Kidney capillary endothelial cell (primary cell): ENCODE data around the gene NPTX1.

Experiments
- DNase-seq: peaks from one replicate; pipeline ENCODE4 v3.0.0-alpha.2; 2018; ENCODE audit warnings: low spot score

The NPTX1 gene

DNA sequence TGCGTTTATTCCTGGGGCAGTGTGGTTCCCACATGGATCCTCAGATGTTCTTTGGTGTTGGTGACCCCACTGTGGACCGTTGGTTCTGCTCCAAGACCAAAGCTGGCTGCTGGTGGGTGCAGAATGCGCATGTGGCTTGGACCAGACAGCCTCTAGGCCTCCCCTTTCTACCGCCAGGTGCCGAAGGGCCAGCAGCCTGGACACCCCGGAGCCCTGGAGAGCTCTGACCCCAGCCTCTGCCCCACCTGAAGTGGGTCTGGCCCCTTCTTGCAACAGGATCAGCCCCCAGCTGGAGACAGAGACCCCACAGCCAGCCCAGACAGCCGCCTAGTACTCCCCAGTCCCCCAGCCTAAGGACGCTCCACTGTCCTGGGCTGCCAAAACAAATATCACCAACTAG, 18.4 kb downstream of the NPTX1 start:
- no peak for DNase-seq

- no peak for DNase-seq
Measured at GRCh38 chr17:80457236-80457856, 19.1 kb downstream of the NPTX1 start.

DNA sequence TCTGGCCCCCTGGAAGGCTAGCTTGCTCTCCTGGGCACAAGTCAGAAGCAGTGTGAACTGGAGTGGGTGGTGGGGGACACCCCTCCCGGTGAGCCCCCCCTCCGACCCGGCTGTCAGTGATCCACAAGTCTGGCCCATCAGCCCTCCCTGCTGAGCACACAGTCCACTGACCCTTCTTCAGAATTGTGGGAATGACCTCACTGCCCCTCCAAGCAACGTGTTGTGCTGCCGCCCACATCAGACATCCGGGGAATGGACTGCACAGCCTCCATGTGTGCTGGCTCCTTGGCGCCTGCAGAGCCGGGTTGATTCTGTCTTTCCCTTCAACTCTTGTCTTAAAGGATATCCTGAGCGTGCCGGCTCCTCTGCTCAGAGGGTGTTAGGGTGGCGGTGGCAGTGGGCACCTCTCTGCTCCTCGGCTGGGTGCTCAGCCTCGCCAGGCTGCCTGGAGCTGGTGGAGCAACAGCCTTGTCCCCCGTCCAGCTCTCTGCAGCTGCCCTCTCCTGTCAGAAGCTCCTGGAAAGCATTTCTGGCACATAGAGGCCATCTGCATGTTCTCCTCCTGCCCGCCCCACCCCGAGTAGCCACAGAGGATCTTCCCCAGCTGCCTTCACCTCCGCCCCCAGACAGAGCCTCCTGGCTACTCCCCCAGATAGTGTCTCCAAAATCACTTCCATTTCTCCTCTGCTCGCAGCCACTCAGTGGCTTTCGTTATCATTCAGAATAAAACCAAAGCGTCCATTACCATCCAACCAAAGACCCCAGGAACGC, 19.8 kb downstream of the NPTX1 start:
- no peak for DNase-seq

DNA sequence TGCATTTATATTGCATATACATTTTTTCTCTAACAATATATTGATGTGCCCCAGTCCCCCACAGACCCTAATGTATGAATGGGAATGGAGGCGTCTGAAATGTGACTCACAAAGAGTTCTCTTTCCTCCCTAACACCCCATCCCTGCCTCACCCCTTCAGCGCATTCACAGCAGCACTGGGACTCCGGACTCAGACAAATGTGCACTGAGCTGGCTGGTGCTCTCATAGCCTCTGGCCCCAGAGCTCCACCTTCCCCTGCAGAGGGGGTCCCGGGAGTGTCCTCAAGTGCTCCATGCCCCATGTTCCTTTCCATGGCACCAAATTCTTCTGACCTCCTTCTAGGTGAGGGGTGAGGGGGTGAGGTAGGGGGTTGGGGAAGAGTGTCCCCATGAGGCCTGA, 20.6 kb downstream of the NPTX1 start:
- DNase-seq, result no peak

GRCh38 chr17:80455336-80455710, 21.1 kb downstream of the NPTX1 start:
- no peak for DNase-seq

DNA sequence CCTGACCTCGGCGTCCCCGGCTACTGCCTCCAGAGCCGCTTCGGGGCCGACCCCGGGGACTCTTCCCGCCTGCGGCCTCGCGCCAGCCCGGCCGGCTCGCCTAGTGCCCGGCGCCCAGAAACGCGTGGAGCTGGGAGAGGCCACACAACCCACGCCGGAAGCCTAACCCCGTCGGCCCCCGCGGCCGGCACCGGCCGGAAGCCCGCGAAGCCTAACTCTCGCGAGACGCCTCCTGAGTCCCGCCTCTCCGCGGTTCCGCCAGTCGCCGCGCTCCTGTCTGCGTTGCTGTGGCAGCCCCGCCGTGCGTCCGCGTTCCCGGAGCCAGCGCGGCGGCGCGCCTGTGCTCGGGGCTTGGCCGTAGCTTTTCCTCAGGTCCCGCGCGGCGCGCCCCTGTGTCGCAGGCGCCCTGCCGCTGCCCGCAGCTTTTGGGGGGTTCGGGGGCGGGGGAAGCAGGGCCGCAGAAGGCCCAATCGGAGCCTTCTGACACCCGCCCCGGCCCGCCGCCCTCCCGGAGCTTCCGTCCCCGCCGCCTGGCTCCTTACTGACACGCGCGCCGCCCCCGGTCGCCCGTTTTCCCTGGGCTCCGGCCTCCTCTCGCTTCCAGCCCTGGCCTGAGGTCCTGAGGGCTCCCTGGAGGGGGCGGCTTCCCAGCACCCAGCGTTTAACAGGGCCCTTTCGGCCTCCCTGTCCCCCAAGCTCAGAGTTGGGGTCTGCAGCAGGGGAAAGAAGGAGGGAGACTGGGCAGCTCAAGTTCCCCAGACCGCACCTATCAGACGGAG, 21.7 kb downstream of the NPTX1 start:
- DNase-seq, result peak; percentile 92

- no peak for DNase-seq
Measured at GRCh38 chr17:80453998-80454556, 22.3 kb downstream of the NPTX1 start.

GRCh38 chr17:80453126-80453997, 23.0 kb downstream of the NPTX1 start:
- no peak for DNase-seq

DNA sequence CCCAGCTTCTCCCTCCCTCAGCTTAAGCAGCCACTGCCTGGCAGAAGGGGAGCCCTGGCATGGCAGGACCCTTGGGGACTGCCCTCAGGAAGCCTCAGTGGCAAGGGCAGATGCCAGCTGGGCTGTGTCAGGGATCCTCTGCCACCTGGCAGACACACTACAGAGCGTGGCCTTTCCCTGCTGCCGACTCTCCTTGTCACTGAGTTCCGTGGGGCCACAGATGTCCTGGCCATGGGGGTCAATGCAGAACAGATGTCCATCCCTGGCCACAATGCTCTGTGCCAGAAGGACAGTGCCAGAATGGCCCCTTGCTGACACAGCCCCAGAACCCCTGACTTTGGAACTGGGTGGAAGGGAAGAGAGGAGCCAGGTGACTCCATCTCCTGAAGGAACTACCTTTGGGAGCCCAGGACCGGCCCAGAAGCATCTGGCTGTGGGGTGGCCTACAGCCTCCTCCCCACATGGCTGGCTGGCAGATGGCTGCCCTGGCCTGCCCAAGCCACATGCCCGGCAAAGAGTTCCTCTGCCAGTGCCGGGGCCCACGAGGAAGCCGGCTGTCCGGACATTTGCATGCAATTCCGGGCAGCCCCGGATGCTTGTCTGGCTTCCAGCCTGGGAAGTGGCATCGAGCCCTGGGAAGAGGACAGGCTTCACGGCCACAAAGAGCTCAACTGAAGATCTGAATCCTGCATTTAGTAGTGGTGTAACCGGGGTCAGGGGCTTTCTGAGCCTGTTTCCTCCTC, 24.1 kb downstream of the NPTX1 start:
- DNase-seq, result no peak

- DNase-seq, result no peak
Measured at GRCh38 chr17:80451104-80451775, 25.2 kb downstream of the NPTX1 start.

GRCh38 chr17:80449930-80450576, 26.4 kb downstream of the NPTX1 start:
- no peak for DNase-seq

- no peak for DNase-seq
Measured at GRCh38 chr17:80449194-80449929, 27.0 kb downstream of the NPTX1 start.

DNA sequence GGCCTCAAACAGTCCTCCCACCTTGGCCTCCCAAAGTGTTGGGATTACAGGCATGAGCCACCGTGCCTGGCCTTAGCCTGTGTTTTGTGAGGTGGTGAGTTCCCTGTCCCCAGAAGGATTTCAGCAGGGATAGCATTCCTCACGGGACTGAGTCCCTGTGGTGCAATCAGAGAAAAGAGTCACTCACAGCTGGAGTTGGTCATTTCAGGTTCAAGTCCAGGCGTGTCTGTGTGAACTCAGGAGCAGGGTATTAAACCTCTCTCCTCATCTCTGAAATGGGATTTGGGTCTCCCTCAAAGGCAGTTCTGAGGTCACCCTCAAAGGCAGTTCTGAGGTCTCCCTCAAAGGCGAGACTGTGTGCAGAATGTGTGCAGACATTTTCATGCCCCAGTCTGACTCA, 28.6 kb downstream of the NPTX1 start:
- no peak for DNase-seq

- DNase-seq, result no peak
Measured at GRCh38 chr17:80446645-80447405, 29.6 kb downstream of the NPTX1 start.

- no peak for DNase-seq
Measured at GRCh38 chr17:80445726-80446110, 30.7 kb downstream of the NPTX1 start.

GRCh38 chr17:80445007-80445725, 31.2 kb downstream of the NPTX1 start:
- DNase-seq, result no peak

- no peak for DNase-seq
Measured at GRCh38 chr17:80444644-80444979, 31.8 kb downstream of the NPTX1 start.
